Large intestine (tissue), 3 donors: ENCODE measurements around the gene GAD2. TPM values are rescaled to one million over a fixed set of nuclear protein-coding genes. Genes with fewer than 3 reads are reported as not detected.

Experiments
- DNase-seq, 2 donors: peaks; one replicate each; pipeline versions ENCODE4 v3.0.0 to v3.0.0-alpha.2; 2013
- H3K27ac ChIP-seq: one replicate; pipeline ENCODE4 v1.5.1; 2013; ENCODE audit warnings: low read length
- H3K27me3 ChIP-seq: 2 replicates; pipeline ENCODE4 v1.6.1; 2013; ENCODE audit warnings: low read length; ENCODE audit not compliant: control insufficient read depth, insufficient read depth
- H3K36me3 ChIP-seq: 2 replicates; pipeline ENCODE4 v1.6.1; 2013; ENCODE audit warnings: low read length; ENCODE audit not compliant: control insufficient read depth, insufficient read depth
- H3K4me1 ChIP-seq: one replicate; pipeline ENCODE4 v1.6.1; 2013; ENCODE audit warnings: low read length; ENCODE audit not compliant: control insufficient read depth, insufficient read depth
- H3K4me3 ChIP-seq: one replicate; pipeline ENCODE4 v1.5.1; 2013; ENCODE audit warnings: low read length
- H3K9me3 ChIP-seq: one replicate; pipeline ENCODE4 v1.6.1; 2013; ENCODE audit warnings: mild to moderate bottlenecking, low read depth, low read length, moderate library complexity; ENCODE audit not compliant: control insufficient read depth
- WGBS: methylation state at CpG from one replicate; pipeline ENCODE4 v1.1.5; 2013; ENCODE audit warnings: low lambda C conversion rate; ENCODE audit not compliant: insufficient coverage; 5-methylcytosine and 5-hydroxymethylcytosine counted together
- polyA plus RNA-seq: library from polyadenylated mRNA; unstranded; fragments of 120-200 nt; gene quantifications from one replicate; pipeline ENCODE4 v1.2.1, GENCODE V29; 2013

Gene GAD2
- polyA plus RNA-seq, 1 donor = 1.7 TPM

GRCh38 chr10:26211781-26212444 is 4.7 kb upstream of the GAD2 start:
- peaks cover 5% of the 10 kb centered on the region for H3K9me3 ChIP-seq
- peaks cover 73% of the 10 kb centered on the region for H3K27me3 ChIP-seq

GRCh38 chr10:26212511-26212910 is 4.1 kb upstream of the GAD2 start:
- WGBS = no CpG with 5 or more reads among the region's 12 CpGs
- H3K27me3 ChIP-seq = peaks cover 79% of the 10 kb centered on the region
- H3K9me3 ChIP-seq = peaks cover 7% of the 10 kb centered on the region

More at GRCh38 chr10:26211781-26212444, 4.7 kb upstream of the GAD2 start:
- Histone ChIP-seq H3K36me3 (no peaks in the 10 kb centered on the region), H3K4me3 (no peak overlapping the region), H3K4me1 (no peaks in the 10 kb centered on the region), H3K27ac (no peak overlapping the region)
- 11% methylated on average over 5 of the region's 37 CpGs for WGBS
- DNase-seq = no peak

GRCh38 chr10:26213157-26213800 is 3.3 kb upstream of the GAD2 start:
- Histone ChIP-seq H3K4me3 (no peak overlapping the region), H3K4me1 (no peaks in the 10 kb centered on the region), H3K27me3 (peaks cover 87% of the 10 kb centered on the region), H3K9me3 (peaks cover 7% of the 10 kb centered on the region), H3K27ac (no peak overlapping the region), H3K36me3 (no peaks in the 10 kb centered on the region)
- WGBS = no CpG with 5 or more reads among the region's 11 CpGs
- DNase-seq = no peak

More at GRCh38 chr10:26212511-26212910, 4.1 kb upstream of the GAD2 start:
- Histone ChIP-seq H3K27ac (no peak overlapping the region), H3K4me1 (no peaks in the 10 kb centered on the region), H3K4me3 (no peak overlapping the region), H3K36me3 (no peaks in the 10 kb centered on the region)
- DNase-seq = no peak

- WGBS = 33% methylated on average over 1 of the region's 7 CpGs
- Histone ChIP-seq H3K27ac (no peak overlapping the region), H3K36me3 (no peaks in the 10 kb centered on the region), H3K27me3 (peaks cover 93% of the 10 kb centered on the region), H3K4me3 (no peak overlapping the region), H3K9me3 (peaks cover 7% of the 10 kb centered on the region), H3K4me1 (no peaks in the 10 kb centered on the region)
- no peak for DNase-seq
These were observed 2.6 kb upstream of the GAD2 start for GRCh38 chr10:26214004-26214403.

GRCh38 chr10:26214551-26215395 is 1.8 kb upstream of the GAD2 start:
- no peaks in the 10 kb centered on the region for H3K36me3 ChIP-seq
- no CpG with 5 or more reads among the region's 34 CpGs for WGBS
- no peak overlapping the region for H3K4me3 ChIP-seq
- H3K27ac ChIP-seq = no peak overlapping the region
- no peaks in the 10 kb centered on the region for H3K4me1 ChIP-seq
- no peak for DNase-seq
- H3K27me3 ChIP-seq = peaks cover 94% of the 10 kb centered on the region
- H3K9me3 ChIP-seq = peaks cover 7% of the 10 kb centered on the region

GRCh38 chr10:26215396-26215934 is 1.1 kb upstream of the GAD2 start:
- peaks cover 7% of the 10 kb centered on the region for H3K9me3 ChIP-seq
- no peaks in the 10 kb centered on the region for H3K4me1 ChIP-seq
- DNase-seq = no peak
- H3K27me3 ChIP-seq = peaks cover 95% of the 10 kb centered on the region
- no peak overlapping the region for H3K4me3 ChIP-seq
- 6% methylated on average over 3 of the region's 31 CpGs for WGBS
- H3K36me3 ChIP-seq = no peaks in the 10 kb centered on the region
- no peak overlapping the region for H3K27ac ChIP-seq

GRCh38 chr10:26215935-26216584 is 514 bp upstream of the GAD2 start:
- no peaks in the 10 kb centered on the region for H3K36me3 ChIP-seq
- H3K4me1 ChIP-seq = no peaks in the 10 kb centered on the region
- no peak overlapping the region for H3K4me3 ChIP-seq
- peak; percentile 15 to 38 for DNase-seq
- peaks cover 90% of the 10 kb centered on the region for H3K27me3 ChIP-seq
- WGBS = 0% methylated on average over 2 of the region's 57 CpGs
- peaks cover 7% of the 10 kb centered on the region for H3K9me3 ChIP-seq
- H3K27ac ChIP-seq = no peak overlapping the region

GRCh38 chr10:26217396-26218086 is 967 bp downstream of the GAD2 start:
- no peak for DNase-seq
- WGBS = no CpG with 5 or more reads among the region's 64 CpGs
- H3K27me3 ChIP-seq = peaks cover 89% of the 10 kb centered on the region

GRCh38 chr10:26219676-26220075 is 3.1 kb downstream of the GAD2 start:
- Histone ChIP-seq H3K4me1 (no peaks in the 10 kb centered on the region), H3K27ac (no peak overlapping the region), H3K4me3 (no peak overlapping the region), H3K27me3 (peaks cover 82% of the 10 kb centered on the region), H3K9me3 (peaks cover 7% of the 10 kb centered on the region), H3K36me3 (no peaks in the 10 kb centered on the region)
- WGBS = 29% methylated on average over 1 of the region's 1 CpG
- no peak for DNase-seq

More at GRCh38 chr10:26217396-26218086, 967 bp downstream of the GAD2 start:
- H3K4me3 ChIP-seq = no peak overlapping the region
- no peaks in the 10 kb centered on the region for H3K36me3 ChIP-seq
- no peaks in the 10 kb centered on the region for H3K4me1 ChIP-seq
- H3K27ac ChIP-seq = no peak overlapping the region
- peaks cover 7% of the 10 kb centered on the region for H3K9me3 ChIP-seq
